Keratinocyte (primary cell): ENCODE results near the gene TRIM38. TPM values are rescaled to one million over a fixed set of nuclear protein-coding genes. Genes with fewer than 3 reads are reported as not detected.

Experiments used
- DNase-seq: peaks from one replicate; pipeline ENCODE4 v3.0.0-alpha.2; 2011; ENCODE audit warnings: low read depth, missing footprints, low spot score
- FAIRE-seq: peaks from 2 replicates; lab custom pipeline; 2011; peaks lifted over from hg19 to GRCh38; lab: Jason Lieb, UNC
- H2AFZ ChIP-seq: 2 replicates; pipeline ENCODE4 v1.6.0; 2012; ENCODE audit warnings: low read length, control low read depth, inconsistent platforms; ENCODE audit not compliant: control insufficient read depth
- H3K27ac ChIP-seq: 2 replicates; pipeline ENCODE4 v1.5.1; 2011; ENCODE audit warnings: low read length; ENCODE audit not compliant: control insufficient read depth, insufficient read depth
- H3K27me3 ChIP-seq: 3 replicates; pipeline ENCODE4 v1.6.0; 2011; ENCODE audit warnings: low read length; ENCODE audit not compliant: control insufficient read depth, insufficient read depth; ENCODE audit errors: extremely low read depth
- H3K36me3 ChIP-seq, 2 experiments: 2 replicates in 1 of 2; 3 replicates in 1 of 2; pipeline ENCODE4 v1.5.1; 2011; ENCODE audit warnings: low read length in 2 of 2, mild to moderate bottlenecking in 1 of 2; ENCODE audit not compliant: control insufficient read depth in 2 of 2, insufficient read depth in 2 of 2; ENCODE audit errors: extremely low read depth in 1 of 2
- H3K4me1 ChIP-seq: 3 replicates; pipeline ENCODE4 v1.5.1; 2011; ENCODE audit warnings: low read length; ENCODE audit not compliant: control insufficient read depth, insufficient read depth; ENCODE audit errors: extremely low read depth
- H3K4me2 ChIP-seq: 3 replicates; pipeline ENCODE4 v1.6.0; 2011; ENCODE audit warnings: low read depth, low read length; ENCODE audit not compliant: control insufficient read depth, insufficient read depth; ENCODE audit errors: extremely low read depth
- H3K4me3 ChIP-seq, 3 experiments: fragments of 200-600 bp in 1 of 3; sonication (generic) in 1 of 3; 2 replicates in 2 of 3; 3 replicates in 1 of 3; pipeline ENCODE4 v1.5.1; 2011 to 2016; ENCODE audit warnings: low read length in 3 of 3, mild to moderate bottlenecking in 3 of 3, control low read depth in 2 of 3, inconsistent platforms in 1 of 3, low read depth in 1 of 3, mixed read lengths in 1 of 3, mixed run types in 1 of 3, moderate library complexity in 1 of 3; ENCODE audit not compliant: control insufficient read depth in 2 of 3, insufficient read depth in 2 of 3; ENCODE audit errors: extremely low read depth in 1 of 3
- H3K79me2 ChIP-seq: 2 replicates; pipeline ENCODE4 v1.6.0; 2012; ENCODE audit warnings: low read length; ENCODE audit not compliant: control insufficient read depth, insufficient read depth
- H3K9ac ChIP-seq: 3 replicates; pipeline ENCODE4 v1.6.0; 2011; ENCODE audit warnings: low read length; ENCODE audit not compliant: control insufficient read depth, insufficient read depth; ENCODE audit errors: extremely low read depth
- H3K9me1 ChIP-seq: 3 replicates; pipeline ENCODE4 v1.6.0; 2011; ENCODE audit warnings: low read length; ENCODE audit not compliant: control insufficient read depth, insufficient read depth; ENCODE audit errors: extremely low read depth
- H3K9me3 ChIP-seq: 2 replicates; pipeline ENCODE4 v1.5.1; 2012; ENCODE audit warnings: low read depth, low read length; ENCODE audit not compliant: control insufficient read depth
- H4K20me1 ChIP-seq: 3 replicates; pipeline ENCODE4 v1.6.0; 2011; ENCODE audit warnings: low read length; ENCODE audit not compliant: control insufficient read depth, insufficient read depth; ENCODE audit errors: extremely low read depth
- CTCF ChIP-seq, 3 experiments: IDR thresholded peaks in 1 of 3; conservative IDR thresholded peaks in 1 of 3; optimal IDR thresholded peaks in 1 of 3; 2 replicates in 2 of 3; 3 replicates in 1 of 3; pipeline versions ENCODE3 to v1.5.1; 2011; ENCODE audit warnings: low read length in 3 of 3, mild to moderate bottlenecking in 3 of 3, moderate library complexity in 2 of 3, control low read depth in 1 of 3, inconsistent platforms in 1 of 3; ENCODE audit not compliant: insufficient read depth in 2 of 3; ENCODE audit errors: extremely low read depth in 1 of 3
- EZH2 ChIP-seq: IDR thresholded peaks from one replicate; pipeline ENCODE4 v1.6.1; 2012; ENCODE audit warnings: inconsistent platforms, mild to moderate bottlenecking, low read length, moderate library complexity
- dilution Hi-C: fragments of 300-500 bp; cut with MboI; formaldehyde crosslinking; loops from one replicate; pipeline ENCODE4 v1.7.0; 2020; ENCODE audit warnings: low sequenced_read_pairs; ENCODE audit not compliant: extremely low pct_ligation_motif_present
- polyA plus RNA-seq, 5 experiments: library from polyadenylated mRNA; depleted of rRNA in 3 of 5; stranded (reverse) in 3 of 5; stranded (forward) in 1 of 5; unstranded in 1 of 5; fragments of >200 nt; gene quantifications; 1 replicate in 1 of 5; 2 replicates in 3 of 5; 3 replicates in 1 of 5; pipeline versions ENCODE4 v1.2.1 to v1.2.3, GENCODE V29; 2011 to 2012; ENCODE audit warnings: missing spikeins in 2 of 5, low read depth in 1 of 5, low replicate concordance in 1 of 5

Gene TRIM38
- polyA plus RNA-seq, 1 donor (not counting 4 experiments of a cell fraction or from before 2014, with no cell fraction given): 7.8 TPM

DNA sequence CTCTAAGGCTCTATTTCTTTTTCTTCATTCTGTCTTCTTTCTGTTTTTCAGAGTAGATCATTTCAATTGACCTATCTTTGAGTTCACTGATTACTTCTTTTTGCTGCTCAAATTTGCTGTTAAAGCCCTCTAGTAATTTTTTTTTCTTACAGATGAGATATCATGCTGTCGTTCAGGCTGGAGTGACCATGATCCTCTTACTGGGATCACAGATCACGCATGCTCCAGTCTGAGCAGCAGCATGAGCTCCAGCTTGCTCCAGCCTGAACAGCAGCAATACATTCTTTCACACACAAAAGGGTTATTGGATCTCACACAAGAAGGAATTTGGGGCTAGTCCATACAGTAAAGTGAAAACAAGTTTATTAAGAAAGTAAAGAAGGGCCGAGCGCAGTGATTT is 12.3 kb upstream of the TRIM38 start:
- H2AFZ ChIP-seq: no peak overlapping the region
- no peaks in the 10 kb centered on the region for H3K36me3 ChIP-seq
- no peaks in the 10 kb centered on the region for H3K79me2 ChIP-seq
- FAIRE-seq (no peak), DNase-seq (no peak)
- H3K9me3 ChIP-seq: no peaks in the 10 kb centered on the region
- H3K9ac ChIP-seq: no peak overlapping the region
- no peak overlapping the region for H3K4me2 ChIP-seq
- H3K4me1 ChIP-seq: no peaks in the 10 kb centered on the region
- dilution Hi-C loops: no loop called here
- no peak overlapping the region for H3K4me3 ChIP-seq
- no peaks in the 10 kb centered on the region for H3K9me1 ChIP-seq
- no peaks in the 10 kb centered on the region for H3K27me3 ChIP-seq
- H3K27ac ChIP-seq: no peak overlapping the region
- no peak for TF ChIP-seq CTCF (optimal IDR thresholded peaks at IDR 0.05 in 1 of 3, IDR thresholded peaks at IDR 0.05 in 1 of 3, conservative IDR thresholded peaks at IDR 0.05 in 1 of 3; ENCODE audit: extremely low read depth in 1 of 3, insufficient read depth in 2 of 3, low read length in 3 of 3)
- no peak for TF ChIP-seq EZH2
- H4K20me1 ChIP-seq: no peaks in the 10 kb centered on the region

GRCh38 chr6:25951296-25952032 is 11.1 kb upstream of the TRIM38 start:
- H3K4me2 ChIP-seq: no peak overlapping the region
- FAIRE-seq: no peak
- H3K4me1 ChIP-seq: no peaks in the 10 kb centered on the region
- no peaks in the 10 kb centered on the region for H3K9me1 ChIP-seq
- no peak for DNase-seq
- no peak overlapping the region for H3K9ac ChIP-seq
- TF ChIP-seq EZH2 (no peak), CTCF (optimal IDR thresholded peaks at IDR 0.05 in 1 of 3, IDR thresholded peaks at IDR 0.05 in 1 of 3, conservative IDR thresholded peaks at IDR 0.05 in 1 of 3; ENCODE audit: extremely low read depth in 1 of 3, insufficient read depth in 2 of 3, low read length in 3 of 3) (no peak)
- no peaks in the 10 kb centered on the region for H3K9me3 ChIP-seq
- no peaks in the 10 kb centered on the region for H3K27me3 ChIP-seq
- dilution Hi-C loops: no loop called here
- no peaks in the 10 kb centered on the region for H4K20me1 ChIP-seq
- H3K36me3 ChIP-seq: no peaks in the 10 kb centered on the region
- no peaks in the 10 kb centered on the region for H3K79me2 ChIP-seq
- H3K4me3 ChIP-seq: no peak overlapping the region
- no peak overlapping the region for H3K27ac ChIP-seq
- no peak overlapping the region for H2AFZ ChIP-seq
